Measurements from ENCODE around the gene C1orf21.

- TF ChIP-seq, protein P1, sequence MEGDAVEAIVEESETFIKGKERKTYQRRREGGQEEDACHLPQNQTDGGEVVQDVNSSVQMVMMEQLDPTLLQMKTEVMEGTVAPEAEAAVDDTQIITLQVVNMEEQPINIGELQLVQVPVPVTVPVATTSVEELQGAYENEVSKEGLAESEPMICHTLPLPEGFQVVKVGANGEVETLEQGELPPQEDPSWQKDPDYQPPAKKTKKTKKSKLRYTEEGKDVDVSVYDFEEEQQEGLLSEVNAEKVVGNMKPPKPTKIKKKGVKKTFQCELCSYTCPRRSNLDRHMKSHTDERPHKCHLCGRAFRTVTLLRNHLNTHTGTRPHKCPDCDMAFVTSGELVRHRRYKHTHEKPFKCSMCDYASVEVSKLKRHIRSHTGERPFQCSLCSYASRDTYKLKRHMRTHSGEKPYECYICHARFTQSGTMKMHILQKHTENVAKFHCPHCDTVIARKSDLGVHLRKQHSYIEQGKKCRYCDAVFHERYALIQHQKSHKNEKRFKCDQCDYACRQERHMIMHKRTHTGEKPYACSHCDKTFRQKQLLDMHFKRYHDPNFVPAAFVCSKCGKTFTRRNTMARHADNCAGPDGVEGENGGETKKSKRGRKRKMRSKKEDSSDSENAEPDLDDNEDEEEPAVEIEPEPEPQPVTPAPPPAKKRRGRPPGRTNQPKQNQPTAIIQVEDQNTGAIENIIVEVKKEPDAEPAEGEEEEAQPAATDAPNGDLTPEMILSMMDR (IDR thresholded peaks at IDR 0.05) = no peak
- TF ChIP-seq, protein P2, sequence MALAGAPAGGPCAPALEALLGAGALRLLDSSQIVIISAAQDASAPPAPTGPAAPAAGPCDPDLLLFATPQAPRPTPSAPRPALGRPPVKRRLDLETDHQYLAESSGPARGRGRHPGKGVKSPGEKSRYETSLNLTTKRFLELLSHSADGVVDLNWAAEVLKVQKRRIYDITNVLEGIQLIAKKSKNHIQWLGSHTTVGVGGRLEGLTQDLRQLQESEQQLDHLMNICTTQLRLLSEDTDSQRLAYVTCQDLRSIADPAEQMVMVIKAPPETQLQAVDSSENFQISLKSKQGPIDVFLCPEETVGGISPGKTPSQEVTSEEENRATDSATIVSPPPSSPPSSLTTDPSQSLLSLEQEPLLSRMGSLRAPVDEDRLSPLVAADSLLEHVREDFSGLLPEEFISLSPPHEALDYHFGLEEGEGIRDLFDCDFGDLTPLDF (CRISPR knock-in tag; IDR thresholded peaks at IDR 0.05) = no peak
Observed at GRCh38 chr1:184427722-184428121, 40.9 kb downstream of the C1orf21 start.

Measured in WTC11 (cell line).